ENCODE data around the gene ADORA3.
A peak's percentile ranks its signal among the peaks of the same experiment; 100 is the strongest.

ADORA3 gene

DNA sequence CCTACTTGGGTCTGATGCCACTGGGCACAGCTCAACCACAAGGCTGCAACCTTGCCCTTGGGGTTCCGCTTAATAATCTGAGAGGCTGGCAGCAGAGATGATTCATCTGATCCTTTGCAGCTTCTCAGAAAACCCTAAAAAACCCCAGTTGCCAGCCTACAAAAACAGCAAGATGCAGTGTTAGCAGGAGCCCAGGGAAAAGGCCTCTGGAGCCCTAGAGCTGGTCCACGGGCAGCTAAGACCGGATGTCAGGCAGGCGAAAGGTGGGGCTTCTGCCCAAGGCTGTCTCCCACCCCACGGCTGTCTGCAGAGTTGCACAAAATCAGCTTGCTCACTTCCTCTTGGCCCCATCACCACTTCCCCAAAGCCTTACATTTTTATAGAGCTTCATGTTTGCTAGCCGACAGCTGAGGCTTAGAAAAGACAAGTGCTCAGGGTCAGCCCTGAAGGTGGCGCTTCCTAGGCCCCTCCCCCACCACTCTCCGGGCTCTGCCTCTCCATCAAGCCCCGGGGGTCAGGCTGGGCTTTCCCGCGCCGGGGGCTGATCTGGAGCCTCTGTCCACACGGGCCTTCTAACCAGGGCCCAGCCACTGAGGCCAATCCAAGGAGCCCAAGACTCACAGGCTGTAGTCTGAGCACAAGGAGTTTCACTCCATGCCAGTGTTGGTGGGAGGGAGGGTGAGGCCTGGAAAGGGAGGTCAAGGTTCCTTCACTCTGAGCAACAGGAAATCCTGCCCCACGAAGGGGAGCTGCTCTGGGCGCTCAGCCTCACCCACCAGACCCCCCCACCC, 4.2 kb upstream of the ADORA3 start:
- peak; percentile 96 for DNase-seq (ENCODE audit: low spot score)

DNA sequence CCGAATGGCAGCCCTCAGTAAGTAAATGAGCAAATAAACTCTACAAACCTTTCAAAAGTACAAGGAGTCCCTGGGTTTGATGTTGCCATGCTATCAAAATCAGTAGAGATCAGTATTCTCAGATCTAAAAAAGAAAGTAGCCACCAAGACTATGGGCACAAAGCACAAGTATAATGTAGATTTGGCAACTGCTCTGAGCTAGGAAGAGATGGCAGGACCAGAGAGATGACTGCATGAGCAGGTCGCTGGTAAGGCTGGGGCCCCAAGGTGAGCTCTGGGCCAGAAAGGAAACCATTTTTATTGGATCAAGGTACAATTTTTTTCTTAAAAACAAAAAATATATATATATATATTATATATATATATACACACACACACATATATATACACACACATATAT, 3.1 kb upstream of the ADORA3 start:
- DNase-seq (ENCODE audit: low spot score): no peak

DNA sequence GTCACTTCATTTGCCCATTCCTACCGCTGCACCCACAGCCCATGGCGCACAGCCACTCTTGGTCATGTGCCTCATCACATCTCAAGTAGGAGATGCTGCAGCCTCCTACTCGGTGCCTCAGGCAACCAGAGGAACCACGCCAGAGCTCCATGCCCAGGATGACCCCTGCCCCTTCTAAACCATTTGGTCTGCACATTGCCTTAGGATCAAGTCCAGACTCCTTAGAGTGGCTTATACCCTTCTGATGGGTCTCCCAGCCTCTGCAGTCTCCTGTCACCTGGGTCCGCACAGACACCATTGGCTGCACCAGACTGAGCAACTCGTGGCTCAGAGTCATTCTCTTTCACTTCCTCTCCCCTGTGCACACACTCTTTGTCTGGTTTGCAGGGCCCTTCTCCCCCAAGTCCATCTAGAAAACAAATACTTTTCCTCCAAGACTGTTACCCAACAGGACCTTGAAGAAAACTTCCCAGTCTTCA, 2.2 kb upstream of the ADORA3 start:
- peak; percentile 81 for DNase-seq (ENCODE audit: low spot score)

DNA sequence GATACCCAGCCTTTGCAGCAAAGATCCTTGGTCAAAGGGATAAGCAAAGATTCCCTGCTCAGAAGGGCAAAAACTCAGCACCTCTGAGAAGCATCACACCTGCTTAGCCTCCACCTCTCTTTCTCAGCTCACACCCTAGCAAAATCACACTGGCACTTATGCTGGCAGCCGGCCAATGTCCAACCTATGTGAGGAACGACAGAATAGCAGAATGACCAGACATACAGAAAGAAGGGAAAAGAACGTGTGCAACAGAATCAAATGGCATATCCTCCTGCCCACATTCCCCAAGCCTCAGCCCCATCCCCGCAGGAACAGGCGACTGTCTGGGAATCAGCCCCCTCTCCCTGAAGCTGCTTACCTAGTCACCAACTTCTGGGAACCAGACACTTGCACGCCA, 664 bp upstream of the ADORA3 start:
- no peak for DNase-seq (ENCODE audit: low spot score)

DNA sequence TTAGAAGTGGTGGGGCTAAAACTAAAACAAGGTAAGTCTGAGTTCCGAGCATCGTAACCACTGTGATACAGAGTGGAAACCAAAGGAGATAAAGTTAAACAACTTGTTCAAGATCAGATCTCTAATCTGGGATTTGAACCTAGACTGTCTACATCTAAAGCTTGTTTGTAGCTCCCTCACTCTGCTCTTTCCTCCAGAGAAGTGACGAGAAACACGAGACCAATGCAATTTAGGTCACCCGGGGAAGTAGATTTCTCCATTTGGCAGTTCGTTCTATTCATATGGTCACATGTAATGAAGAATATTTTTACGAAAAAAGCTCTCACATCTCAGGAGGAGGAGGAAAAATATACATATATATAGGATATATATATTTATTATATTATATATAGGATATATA, 1.8 kb downstream of the ADORA3 start:
- DNase-seq (ENCODE audit: low spot score): no peak

DNA sequence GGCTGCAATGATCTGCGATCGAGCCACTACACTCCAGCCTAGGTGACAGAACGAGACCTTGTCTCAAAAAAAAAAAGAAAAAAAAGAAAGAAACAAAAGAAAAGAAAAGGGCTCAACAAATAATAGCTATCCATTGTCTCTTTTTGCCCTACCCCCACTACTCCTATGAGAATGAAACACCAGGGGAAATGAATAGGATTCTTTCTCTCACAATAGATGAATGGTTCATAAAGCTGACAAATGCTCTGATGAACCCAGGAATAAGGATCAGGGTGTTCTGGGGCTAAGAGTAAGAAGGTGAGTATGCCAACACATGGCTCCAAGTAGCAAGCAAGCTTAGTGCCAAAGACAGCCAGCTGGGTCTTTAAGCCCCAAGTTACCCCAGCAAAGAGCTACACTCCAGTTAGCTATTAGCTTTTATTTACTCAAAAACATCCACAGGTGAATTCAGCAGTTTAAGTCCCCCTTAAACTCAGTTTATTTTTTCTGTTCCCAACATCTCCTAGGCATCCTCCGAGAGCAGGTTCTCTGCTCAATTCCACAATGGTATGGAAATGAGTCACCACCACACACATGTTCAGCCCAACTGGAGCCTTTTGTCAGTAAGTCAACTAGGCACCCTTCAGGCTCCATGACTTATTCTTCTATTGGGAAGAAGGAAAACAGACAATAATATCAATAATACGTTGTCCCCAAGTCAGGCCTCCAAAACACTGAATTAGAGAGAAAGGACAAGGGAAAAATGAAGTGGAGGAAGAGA, 4.2 kb downstream of the ADORA3 start:
- no peak for DNase-seq (ENCODE audit: low spot score)

DNA sequence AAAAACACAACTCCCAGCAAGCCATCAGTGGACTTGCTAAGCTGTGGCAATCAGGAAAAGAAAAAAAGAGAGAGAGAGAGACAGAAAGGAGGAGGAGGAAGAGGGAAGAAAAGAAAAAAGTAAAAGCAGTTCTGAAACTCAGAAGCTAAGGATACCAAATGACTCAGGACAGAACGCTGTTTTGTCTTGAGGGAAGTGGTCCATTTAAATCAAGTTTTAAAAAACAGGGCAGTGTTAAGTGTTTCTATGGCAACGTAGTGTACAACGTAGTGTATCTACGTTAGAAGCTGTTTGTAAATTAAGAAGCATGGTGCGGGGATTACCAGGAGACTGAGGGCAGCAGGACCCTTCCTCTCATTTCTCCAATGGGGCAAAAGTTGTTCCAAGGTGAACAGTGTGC, 5.8 kb downstream of the ADORA3 start:
- DNase-seq (ENCODE audit: low spot score): no peak

DNA sequence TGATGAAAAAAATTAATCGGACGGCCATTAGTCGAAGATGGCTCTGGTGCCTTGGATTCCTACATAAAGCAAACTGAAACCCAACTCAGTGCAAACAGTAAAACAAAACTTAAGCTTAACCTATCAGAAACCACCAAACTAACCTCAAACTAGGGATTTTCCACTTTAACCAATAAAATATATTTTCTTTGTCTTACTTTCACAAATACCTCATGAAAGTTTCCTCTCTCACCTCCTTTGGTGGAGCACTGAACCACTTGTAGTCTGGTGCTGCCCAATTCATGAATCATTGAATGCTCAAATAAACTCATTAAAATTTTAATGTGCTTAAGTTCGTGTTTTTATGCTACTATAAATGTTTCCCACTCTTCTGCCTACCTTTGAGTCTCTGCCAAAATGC, 7.0 kb downstream of the ADORA3 start:
- DNase-seq (ENCODE audit: low spot score): no peak

DNA sequence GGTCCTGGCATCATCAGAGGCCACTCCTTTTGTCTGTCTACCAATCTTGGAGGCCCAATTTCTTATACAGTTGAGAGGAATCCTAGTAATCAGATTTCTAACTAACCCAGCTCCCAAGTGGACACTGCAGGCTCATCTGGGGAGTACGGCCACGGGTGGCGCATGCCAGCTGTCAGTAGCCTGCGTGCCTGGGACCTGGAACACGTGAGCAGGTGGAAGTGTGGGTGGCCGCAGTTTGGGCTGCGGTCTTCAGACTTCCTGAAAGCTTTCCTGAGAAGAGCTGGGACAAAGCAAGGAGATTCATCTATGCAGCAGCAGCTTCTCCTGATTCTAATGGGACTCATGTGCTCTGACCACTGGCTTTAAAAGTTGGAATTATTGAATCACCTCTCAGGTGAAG, 12.4 kb downstream of the ADORA3 start:
- DNase-seq (ENCODE audit: low spot score): no peak

DNA sequence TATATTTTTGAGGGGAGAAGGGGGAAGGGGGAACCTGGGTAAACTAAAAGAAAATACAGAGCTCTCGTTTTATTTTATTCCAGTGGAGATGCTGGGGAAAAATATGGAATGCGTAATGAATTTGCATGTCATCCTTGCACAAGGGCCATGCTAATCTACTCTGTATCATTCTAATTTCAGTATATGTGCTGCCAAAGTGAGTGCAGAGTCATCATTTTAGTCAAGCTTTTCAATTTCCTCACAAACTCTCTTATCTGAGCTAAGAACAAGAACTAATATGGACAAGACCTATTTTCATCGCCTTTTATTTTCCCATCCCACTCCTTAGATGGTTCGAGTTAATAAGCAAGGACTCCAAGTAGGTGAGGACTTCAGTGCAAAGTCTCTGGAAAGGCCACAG, 13.2 kb downstream of the ADORA3 start:
- DNase-seq (ENCODE audit: low spot score): no peak

DNA sequence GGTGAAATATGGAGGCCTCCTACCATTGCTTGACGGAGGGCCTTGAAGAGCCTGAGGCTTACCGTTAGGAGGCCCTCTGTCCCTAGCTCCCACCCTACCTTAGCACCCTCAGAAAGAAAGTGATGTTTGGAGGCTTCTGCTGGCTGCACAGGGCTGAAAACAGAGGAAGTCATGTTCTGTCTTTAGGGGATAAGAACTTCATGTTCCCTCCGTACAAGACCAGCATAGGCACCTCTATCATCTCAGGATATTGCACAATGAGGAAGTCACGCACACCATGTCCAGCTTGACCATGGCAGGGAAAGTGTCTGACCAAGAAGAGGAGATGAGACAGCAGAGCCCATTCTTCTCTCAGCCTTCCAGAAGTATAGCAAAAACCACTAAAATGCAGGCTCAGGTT, 13.8 kb downstream of the ADORA3 start:
- no peak for DNase-seq (ENCODE audit: low spot score)

DNA sequence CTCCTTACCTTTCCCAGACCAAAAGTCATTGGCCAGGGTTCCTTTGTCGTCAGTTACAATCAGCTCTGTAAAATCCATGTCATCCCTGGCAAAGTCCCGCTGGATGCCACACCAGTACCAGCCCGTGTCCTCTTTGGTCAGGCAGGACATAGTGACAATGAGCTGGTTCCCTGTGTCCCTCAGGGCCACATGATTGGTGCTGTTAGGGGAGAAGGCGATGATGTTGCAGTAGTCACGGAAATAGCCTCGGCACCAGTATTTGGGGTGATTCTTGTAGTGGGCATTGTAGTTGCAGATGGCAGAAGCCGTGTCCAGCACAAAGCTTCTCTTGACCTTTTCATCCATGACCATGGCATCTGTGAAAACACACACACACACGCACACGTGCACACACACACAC, 14.8 kb downstream of the ADORA3 start:
- DNase-seq (ENCODE audit: low spot score): no peak

DNA sequence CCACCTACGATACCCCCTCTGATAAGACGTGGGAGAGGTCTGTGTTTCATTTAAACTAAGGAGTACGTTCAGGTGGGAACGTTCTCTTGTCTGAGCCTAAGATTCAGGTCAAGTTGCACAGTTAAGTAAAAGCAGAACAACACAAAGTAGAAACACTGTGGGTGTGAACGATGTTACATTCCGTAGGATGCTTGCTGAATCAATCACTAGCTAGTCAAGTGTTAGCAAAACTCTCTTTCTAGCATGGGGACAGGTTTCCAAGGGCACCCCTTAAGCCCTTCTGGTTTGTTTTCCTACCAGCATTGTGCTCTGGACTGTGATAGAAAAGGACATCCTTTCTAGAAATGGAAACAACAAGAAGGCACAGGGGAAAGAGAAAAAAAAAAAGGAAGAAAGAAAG, 16.3 kb downstream of the ADORA3 start:
- DNase-seq (ENCODE audit: low spot score): no peak

DNA sequence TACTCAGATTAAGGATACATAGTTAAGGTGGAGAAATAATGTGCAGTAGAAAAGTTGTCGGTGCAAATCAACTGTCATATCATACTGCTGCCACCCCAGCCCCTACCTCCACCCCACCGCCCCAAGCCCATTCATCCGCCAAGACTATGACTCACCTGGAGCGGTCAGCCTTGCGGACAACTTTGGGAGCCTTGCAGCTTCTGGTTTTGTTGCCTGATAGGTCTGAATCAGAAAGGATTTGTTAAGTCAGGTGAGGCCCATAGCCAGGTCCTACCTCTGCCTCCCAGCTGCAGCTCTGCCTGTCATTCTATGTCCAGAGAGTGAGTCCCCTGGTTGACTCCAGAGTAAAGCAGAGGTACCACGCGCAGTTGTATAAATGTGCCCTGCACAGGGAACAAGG, 17.0 kb downstream of the ADORA3 start:
- DNase-seq (ENCODE audit: low spot score): no peak

DNA sequence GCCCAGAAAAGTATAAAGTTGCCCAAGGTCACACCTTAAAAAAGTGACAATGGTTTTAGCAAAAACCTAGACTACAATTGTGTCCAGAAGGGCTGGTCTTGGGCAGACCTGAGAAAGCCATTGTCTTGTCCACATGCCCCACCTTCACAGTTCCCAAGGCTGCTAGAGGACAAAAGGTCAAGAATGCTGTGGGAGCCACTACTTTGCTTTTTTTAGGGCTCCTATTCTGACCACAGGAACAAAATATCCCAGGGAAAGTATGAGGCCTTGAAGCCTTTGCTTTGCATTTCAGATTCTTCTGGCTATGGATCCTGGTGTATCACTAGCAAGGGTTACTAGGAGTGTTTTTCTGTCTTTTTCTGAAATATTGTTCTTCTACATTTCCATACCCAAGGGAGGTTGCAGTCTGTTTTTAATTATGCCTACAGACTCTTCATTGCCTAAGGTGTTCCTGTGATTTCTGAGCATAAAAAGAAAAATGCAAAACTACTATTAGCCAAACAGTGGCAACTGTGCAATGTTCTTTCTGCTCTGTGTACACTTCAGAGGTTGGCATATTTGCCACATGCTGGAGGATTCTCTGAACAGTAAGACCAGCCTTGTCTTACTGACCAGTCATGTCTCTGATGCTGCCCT, 18.9 kb downstream of the ADORA3 start:
- DNase-seq (ENCODE audit: low spot score): no peak

DNA sequence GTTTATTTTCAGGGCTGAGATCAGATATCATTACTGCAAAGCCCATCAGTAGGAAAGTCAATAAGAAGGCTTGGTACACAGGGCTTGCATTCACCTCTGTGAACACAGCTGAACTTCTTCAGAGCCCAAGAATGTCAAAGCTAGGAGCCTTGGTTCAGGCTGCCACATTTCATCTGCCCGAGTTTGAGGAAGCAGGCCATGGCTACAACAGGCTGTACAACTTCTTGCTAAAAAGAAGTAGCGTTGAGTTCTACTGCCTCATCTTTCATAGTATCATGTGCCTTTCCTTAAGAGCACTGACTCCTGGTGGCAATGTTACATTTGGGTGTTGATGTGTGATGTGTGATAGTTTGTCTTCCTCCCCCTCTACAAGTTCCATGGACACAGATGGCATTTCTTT, 19.6 kb downstream of the ADORA3 start:
- DNase-seq (ENCODE audit: low spot score): no peak

DNA sequence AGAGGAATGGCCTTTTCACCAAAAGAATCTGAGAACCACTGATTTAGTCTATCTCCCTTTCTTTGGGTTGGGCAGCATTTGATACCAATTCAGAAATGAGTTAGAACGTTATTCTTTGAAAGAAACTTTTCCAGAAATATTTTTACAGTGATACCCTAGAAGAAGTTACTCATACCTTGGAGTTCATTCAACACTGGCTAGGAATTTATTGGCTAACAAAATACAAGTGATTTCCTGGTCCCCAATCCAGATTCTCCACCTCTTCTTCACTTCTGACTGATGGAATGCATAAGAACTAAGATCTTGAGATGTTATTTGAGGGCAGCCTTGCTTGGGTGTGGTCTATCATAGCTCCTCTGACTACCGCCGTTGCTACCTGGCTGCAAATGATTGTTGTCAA, 20.3 kb downstream of the ADORA3 start:
- no peak for DNase-seq (ENCODE audit: low spot score)

DNA sequence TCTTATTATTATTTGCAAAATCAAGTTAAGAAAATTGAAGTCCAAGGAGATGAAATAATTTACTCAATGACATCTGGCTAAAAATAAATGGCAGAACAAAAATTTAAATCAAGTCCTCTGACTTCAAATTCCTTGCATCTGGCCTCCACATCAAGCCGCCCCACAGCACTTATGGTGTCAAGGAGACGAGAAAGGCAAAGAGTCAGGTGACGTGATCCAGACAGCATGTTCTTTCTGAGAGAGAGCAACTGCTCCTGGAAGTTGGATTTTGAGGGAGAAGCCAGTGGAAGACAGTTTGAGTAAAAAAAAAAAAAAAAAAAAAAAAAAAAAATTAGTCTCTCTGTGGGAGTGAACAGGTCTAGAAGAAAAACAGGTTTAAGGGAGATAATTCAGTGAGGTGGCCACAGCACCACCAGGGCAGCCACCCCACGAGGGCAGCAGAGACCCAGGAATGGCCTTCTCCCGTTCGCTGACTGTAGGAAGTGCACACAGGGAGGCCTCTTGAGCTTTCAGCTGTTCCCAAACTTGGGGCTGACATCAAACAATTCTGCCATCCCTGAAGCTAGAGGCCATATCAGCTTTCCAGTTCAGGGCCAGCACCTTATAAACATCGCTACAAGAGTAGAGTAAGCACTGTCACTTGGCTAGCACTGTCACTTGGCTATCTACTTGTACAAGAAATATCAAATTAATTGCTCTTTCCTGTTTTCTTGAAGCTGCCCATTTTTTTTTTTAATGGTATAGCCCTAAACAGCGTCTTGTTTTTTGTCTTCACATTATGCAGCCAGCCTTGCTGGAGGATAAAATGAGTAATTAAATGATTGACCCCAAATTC, 21.8 kb downstream of the ADORA3 start:
- peak; percentile 53 for DNase-seq (ENCODE audit: low spot score)

DNA sequence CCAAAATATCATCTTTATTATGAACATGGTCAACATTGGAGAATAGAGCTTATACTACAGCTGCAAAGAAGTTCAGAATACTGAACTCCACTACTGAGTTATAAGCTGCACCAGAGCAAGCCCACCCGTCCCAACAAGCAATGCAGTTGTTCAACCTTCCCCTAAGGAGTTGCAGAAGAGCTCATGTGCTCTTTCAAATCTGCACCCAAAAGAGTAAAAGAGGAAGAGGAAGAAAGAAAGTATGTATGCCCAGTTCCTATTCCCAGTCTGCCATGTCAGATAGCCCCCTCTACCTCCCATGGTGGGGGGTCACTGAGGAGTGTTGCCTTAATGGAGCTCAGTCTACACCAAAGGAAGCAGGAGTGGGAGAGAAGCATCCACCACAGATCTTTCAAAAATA, 22.8 kb downstream of the ADORA3 start:
- DNase-seq (ENCODE audit: low spot score): no peak

DNA sequence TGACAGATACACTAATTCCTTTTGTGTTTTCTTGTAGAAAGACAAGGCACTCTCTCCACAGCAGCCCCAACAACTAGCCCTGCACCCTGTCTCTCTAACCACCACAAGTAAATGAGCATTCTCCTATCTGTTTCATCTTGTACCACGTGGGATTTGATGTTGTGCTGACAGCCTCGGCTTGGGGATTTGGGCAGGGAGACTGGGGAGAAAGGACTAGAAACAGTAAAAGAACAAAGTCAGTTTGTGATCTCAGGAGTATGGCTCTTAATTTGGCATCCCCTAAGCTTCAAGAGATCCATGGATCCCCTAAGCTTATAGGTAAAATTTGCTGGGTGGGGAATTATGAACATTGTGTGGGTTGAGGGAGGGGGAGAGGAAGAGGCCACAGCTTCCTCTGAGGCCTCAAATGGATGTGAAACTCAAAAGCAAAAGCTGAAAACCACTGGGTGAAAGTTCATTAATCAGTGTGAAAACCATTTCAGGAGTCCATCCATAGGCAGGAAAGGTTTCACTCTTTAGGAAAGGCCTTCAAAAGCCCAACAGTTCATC, 26.6 kb downstream of the ADORA3 start:
- DNase-seq (ENCODE audit: low spot score): no peak

DNA sequence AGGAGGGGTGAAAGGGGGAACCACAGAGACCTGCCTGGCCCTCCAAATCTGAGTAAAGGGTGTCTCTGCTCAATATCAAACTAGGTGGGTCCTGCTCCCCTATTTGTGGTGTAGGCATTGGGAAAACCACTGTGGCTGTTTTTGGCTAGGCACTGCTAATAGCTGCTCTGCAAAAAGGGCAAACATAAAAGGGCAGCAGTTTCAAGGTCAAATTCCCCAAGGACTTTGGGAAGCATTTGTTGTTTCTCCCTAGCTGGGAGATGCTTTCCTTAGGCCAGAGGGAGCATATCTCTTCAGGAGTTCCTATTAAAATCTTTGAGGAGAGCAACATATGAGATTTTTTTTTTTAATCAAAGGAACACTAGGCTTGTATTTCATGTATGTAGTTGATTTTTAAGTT, 27.2 kb downstream of the ADORA3 start:
- DNase-seq (ENCODE audit: low spot score): no peak

DNA sequence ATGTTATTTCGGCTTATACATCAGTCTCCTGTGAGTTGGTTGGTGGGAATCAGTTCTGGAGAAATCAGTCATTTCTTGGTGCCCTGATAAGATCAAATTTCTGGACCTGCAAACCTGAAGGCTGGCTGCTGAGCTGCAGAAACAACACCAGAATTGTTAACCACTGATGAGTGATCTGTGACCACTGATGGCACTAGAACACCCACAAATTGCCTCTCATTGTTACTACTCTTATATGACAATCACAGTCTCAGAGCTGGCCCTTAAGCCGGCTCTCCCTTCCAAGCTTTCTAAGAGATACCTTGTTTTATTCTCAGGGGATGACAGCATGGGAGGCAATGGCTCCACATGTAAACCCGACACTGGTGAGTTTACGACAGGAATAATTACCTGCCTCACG, 27.7 kb downstream of the ADORA3 start:
- no peak for DNase-seq (ENCODE audit: low spot score)
